Naive thymus-derived CD8-positive, alpha-beta T cell (primary cell): ENCODE results near the gene OSBPL7. TPM values are rescaled to one million over a fixed set of nuclear protein-coding genes. Genes with fewer than 3 reads are reported as not detected.

Experiments
- ATAC-seq, 2 donors: fragments of 150-1000 bp; cut with Tn5 transposase in 1 of 2; sonication (Bioruptor Pico), chemical (Tn5 transposase) in 1 of 2; 1 replicate in 1 of 2; 2 replicates in 1 of 2; pipeline ENCODE4 v1.10.0; 2021; ENCODE audit warnings: mild to moderate bottlenecking in 2 of 2, moderate library complexity in 2 of 2
- POLR2A ChIA-PET: fragments of 350-600 bp; sonication (Branson Sonifier 250); formaldehyde crosslinking; loops from one replicate; lab custom pipeline; 2021; ENCODE audit warnings: antibody characterized with exemption; lab: Charles Lee
- DNase-seq, 10 donors: peaks; one replicate each; pipeline versions ENCODE4 v3.0.0 to v3.0.0-alpha.2; 2020 to 2022
- H3K27ac Mint-ChIP-seq, 10 donors: one replicate each; pipeline ENCODE4 v1.8.0; 2020 to 2022; ENCODE audit warnings: mild to moderate bottlenecking in 10 of 10, mixed read lengths in 10 of 10, moderate library complexity in 4 of 10, inconsistent platforms in 1 of 10
- H3K27me3 Mint-ChIP-seq, 5 donors: one replicate each; pipeline ENCODE4 v1.8.0; 2021 to 2022; ENCODE audit warnings: mixed read lengths in 5 of 5
- H3K36me3 Mint-ChIP-seq, 3 donors: one replicate each; pipeline ENCODE4 v1.8.0; 2020 to 2022; ENCODE audit warnings: mixed read lengths in 3 of 3, mild to moderate bottlenecking in 2 of 3, inconsistent platforms in 1 of 3
- H3K4me1 Mint-ChIP-seq, 4 donors: one replicate each; pipeline ENCODE4 v1.8.0; 2021 to 2022; ENCODE audit warnings: mixed read lengths in 4 of 4
- H3K4me3 Mint-ChIP-seq, 10 donors: one replicate each; pipeline ENCODE4 v1.8.0; 2020 to 2022; ENCODE audit warnings: mild to moderate bottlenecking in 10 of 10, mixed read lengths in 10 of 10, moderate library complexity in 6 of 10, inconsistent platforms in 1 of 10
- H3K9me3 Mint-ChIP-seq, 9 donors: one replicate each; pipeline ENCODE4 v1.8.0; 2020 to 2022; ENCODE audit warnings: mixed read lengths in 9 of 9, mild to moderate bottlenecking in 3 of 9, inconsistent platforms in 1 of 9, moderate library complexity in 1 of 9
- polyA plus RNA-seq, 3 donors: library from polyadenylated mRNA; unstranded; fragments of 300-500 nt; fragmentation: Illumina TruSeq; gene quantifications; one replicate each; pipeline ENCODE4 v1.2.3, GENCODE V29; 2021
- total RNA-seq, 8 experiments: library from RNA in 2 of 8; stranded (reverse) in 2 of 8; gene quantifications; one replicate each; pipeline ENCODE4 v1.2.3 and lab custom pipeline; 2021 to 2026

The OSBPL7 gene
- total and polyA plus RNA-seq, 5 experiments from 2014 or later: 3.6 to 48.1 (median 6.8) TPM

DNA sequence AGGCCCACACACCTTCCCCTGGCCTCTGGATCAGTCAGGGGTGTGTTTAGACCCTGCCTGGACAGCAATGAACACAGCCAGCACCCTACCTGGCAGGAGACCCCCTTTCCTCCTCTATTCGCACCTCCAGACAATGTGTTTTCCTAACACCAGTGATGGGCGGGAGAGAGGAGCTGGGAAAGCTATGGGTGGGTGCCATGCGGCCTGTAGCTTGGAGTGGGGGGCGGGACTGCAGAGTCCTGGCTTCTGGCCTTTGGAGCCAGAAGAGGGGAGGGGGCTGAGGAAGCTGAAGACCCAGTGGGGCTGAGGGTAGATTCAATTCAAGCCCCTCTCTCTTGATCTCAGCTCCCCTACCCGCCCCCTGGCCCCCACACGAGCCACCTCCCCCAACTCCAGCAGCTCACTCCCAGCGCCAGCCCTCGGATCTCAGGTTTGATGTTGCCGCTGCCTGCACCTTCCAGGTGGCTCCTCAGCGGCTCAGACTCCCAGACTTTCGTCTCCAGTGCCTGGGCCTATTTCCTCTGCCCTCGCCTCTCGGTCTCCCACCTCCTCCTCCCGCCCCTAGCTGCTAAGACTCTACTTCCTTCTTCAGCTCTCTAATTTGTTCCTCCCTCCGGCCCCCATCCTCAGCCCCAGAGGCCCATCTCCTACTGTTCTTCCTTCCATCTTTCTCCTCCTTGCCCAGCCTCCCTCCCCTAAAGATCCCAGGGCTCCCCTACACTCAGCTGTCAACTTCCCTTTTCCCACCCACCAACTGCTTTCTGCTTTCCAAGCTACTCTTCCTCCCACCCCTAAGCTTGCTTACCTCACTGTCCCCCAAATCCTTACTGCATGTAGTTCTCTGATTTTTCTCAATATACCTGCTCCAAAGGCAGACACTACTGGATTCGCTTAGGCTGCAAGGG is 36.2 kb upstream of the OSBPL7 start:
- no peak for DNase-seq
- Mint-ChIP-seq H3K27ac (peak overlapping the region in 1 of 10 donors; percentile 41), H3K27me3 (peaks cover 27 to 56% (median 41%) of the 10 kb centered on the region in 5 donors), H3K4me1 (peaks cover 0 to 8% (median 4%) of the 10 kb centered on the region in 4 donors), H3K4me3 (no peak overlapping the region), H3K9me3 (no peaks in the 10 kb centered on the region), H3K36me3 (no peaks in the 10 kb centered on the region)
- no peak for ATAC-seq
- POLR2A ChIA-PET: interaction anchor here (0.6 kb wide), 1 partner anchor 11 kb away, joined by 4 read pairs; no protein-coding TSS in a partner anchor

DNA sequence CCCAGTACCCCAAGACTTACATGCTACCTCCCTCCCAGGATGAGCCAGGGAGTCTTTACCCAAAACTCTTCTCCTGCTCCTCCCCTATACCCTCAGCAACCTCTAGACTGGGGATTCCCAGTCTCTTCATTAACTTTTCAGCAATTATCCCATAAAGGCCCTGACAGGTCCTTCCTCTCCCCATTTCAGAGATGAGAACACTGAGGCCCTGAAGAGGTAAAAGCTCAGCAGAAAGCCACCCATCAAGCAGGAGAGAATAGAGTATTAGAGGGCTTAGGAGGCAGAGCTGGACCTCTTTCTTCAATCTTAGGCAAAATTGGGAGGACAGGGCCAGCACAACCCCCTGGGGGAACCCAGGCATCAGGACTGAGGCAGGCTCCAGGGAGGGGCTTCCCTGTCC is 35.2 kb upstream of the OSBPL7 start:
- Mint-ChIP-seq H3K27ac (peak overlapping the region in 1 of 10 donors; percentile 43), H3K9me3 (no peaks in the 10 kb centered on the region), H3K27me3 (peaks cover 35 to 66% (median 50%) of the 10 kb centered on the region in 5 donors), H3K4me1 (peaks cover 7 to 17% (median 10%) of the 10 kb centered on the region in 4 donors), H3K36me3 (no peaks in the 10 kb centered on the region), H3K4me3 (no peak overlapping the region)
- POLR2A ChIA-PET: interaction anchor here (0.6 kb wide), 1 partner anchor 8 kb away, joined by 3 read pairs; no protein-coding TSS in a partner anchor
- DNase-seq: no peak
- no peak for ATAC-seq

DNA sequence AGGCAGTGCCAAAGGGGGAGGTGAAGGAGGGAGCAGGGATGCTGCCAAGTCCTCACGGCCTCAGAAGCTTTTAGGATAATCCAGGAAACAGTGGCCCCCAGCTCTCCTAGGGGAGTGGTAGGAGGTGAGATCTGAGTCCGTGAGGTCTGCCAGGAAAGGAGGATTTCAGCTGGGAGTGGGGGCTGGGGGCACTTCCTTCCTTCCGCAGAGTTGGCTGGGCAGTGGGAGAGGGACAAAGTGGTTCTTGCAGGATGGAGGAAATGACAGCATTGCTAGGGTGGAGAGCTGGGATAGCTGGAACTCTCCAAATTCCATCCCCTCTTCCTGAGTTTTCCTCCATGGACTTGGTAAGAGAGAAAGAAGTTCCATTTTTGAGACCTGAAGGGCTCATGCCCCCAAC is 34.1 kb upstream of the OSBPL7 start:
- DNase-seq: no peak
- Mint-ChIP-seq H3K27me3 (peaks cover 36 to 75% (median 55%) of the 10 kb centered on the region in 5 donors), H3K36me3 (no peaks in the 10 kb centered on the region), H3K9me3 (no peaks in the 10 kb centered on the region), H3K4me1 (peaks cover 10 to 22% (median 11%) of the 10 kb centered on the region in 4 donors), H3K27ac (no peak overlapping the region), H3K4me3 (no peak overlapping the region)
- POLR2A ChIA-PET: interaction anchor here (1.3 kb wide), 1 partner anchor 39 kb away, joined by 3 read pairs; no protein-coding TSS in a partner anchor
- no peak for ATAC-seq

DNA sequence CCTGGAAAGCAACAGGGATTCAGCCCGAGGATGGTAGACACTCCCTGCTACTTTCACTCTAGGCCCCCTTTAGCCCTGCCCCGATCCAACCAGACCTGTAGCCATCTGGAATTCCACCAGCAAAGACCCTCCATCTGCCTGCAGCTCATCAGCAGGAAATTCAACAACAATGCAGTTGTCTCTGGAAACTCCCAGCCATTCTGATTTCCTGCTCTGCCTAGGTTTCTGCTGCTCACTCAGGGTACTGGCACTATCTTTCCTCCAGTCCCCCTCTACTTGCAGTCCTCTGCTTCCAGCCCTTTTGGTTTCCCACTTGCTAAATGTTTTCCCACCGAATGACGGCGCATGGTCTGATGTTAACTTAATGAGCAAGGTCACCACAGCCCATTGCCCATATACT is 32.0 kb upstream of the OSBPL7 start:
- no peak overlapping the region for H3K4me3 Mint-ChIP-seq
- H3K27me3 Mint-ChIP-seq: peaks cover 45 to 83% (median 71%) of the 10 kb centered on the region in 5 donors
- no peak overlapping the region for H3K27ac Mint-ChIP-seq
- ATAC-seq (no peak), DNase-seq (no peak)
- H3K4me1 Mint-ChIP-seq: peaks cover 13 to 38% (median 18%) of the 10 kb centered on the region in 4 donors
- no peaks in the 10 kb centered on the region for H3K9me3 Mint-ChIP-seq
- H3K36me3 Mint-ChIP-seq: no peaks in the 10 kb centered on the region
- POLR2A ChIA-PET: no interaction called here

DNA sequence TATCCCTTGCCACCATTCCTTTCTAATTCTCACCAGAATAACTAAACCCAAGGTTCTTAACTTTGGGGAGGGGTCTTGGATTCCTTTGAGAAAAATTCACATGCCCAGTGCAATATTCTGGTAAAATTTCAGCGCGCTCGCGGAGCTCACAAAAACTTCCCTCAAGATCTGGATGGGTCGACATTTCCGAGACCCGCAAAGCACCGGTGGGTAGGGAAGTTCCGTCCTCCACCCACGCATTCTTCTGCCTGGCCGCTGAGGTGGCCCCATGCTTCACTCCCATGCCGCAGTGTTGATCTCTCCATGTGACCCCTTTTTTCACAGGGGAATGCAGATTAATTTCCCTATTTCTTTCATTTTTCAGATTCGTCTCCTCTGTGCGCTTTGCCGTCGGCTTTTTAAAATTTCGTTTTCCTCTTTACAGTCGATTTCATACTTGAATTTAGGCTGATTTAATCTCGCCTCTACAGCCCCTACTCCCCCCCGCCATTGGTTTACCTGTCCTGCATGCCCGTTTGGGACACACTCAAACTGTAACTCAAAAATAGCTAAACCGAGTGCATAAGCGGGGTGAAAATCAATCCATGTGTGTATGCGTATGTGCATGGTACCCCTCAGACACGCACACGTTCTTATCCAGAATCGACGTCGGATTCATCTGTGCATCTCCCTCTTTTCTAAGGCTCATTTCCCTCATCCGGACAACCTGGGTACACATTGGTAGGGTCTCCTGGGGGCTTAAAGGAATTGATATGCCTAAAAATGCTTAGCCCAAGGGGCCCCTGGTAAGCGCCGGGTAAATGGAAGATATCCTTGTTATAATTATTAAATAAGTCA is 30.7 kb upstream of the OSBPL7 start:
- Mint-ChIP-seq H3K4me1 (peaks cover 13 to 40% (median 19%) of the 10 kb centered on the region in 4 donors), H3K27ac (no peak overlapping the region), H3K27me3 (peaks cover 46 to 92% (median 74%) of the 10 kb centered on the region in 5 donors), H3K4me3 (peak overlapping the region; percentile 37 to 83 (median 66)), H3K36me3 (no peaks in the 10 kb centered on the region), H3K9me3 (no peaks in the 10 kb centered on the region)
- DNase-seq (peak in 1 of 10 donors; percentile 20), ATAC-seq (no peak)
- POLR2A ChIA-PET: interaction anchor here (0.6 kb wide), 1 partner anchor 43 kb away, joined by 3 read pairs; the partner anchor contains the start of gene SP2

DNA sequence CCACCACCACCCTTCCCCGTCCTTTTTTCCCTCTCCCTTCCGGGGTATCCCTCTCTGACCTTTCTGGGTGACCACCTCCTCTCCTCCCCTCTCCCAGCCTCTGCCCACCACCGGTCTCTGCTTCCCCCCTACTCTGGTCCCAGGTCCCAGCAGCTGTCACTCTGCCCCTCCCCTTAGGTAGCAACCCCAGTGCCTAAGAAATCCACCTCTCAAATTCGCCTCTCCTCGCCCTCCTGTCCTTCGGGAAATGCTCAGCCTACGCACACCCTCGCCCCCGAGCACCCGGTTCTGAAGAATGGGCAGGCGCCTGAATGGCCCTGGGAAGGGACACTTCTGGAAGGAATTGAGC is 30.1 kb upstream of the OSBPL7 start:
- Mint-ChIP-seq H3K4me1 (peaks cover 15 to 46% (median 21%) of the 10 kb centered on the region in 4 donors), H3K4me3 (peak overlapping the region in 7 of 10 donors; percentile 22 to 83 (median 75)), H3K36me3 (no peaks in the 10 kb centered on the region), H3K9me3 (no peaks in the 10 kb centered on the region), H3K27me3 (peaks cover 46 to 93% (median 75%) of the 10 kb centered on the region in 5 donors), H3K27ac (no peak overlapping the region)
- DNase-seq (no peak), ATAC-seq (no peak)
- POLR2A ChIA-PET: interaction anchor here (0.9 to 15.9 kb wide), 2 partner anchors 20 to 41 kb away, joined by 3 to 203 read pairs; partner anchors contain the start of genes LRRC46, MRPL10 and SP2

DNA sequence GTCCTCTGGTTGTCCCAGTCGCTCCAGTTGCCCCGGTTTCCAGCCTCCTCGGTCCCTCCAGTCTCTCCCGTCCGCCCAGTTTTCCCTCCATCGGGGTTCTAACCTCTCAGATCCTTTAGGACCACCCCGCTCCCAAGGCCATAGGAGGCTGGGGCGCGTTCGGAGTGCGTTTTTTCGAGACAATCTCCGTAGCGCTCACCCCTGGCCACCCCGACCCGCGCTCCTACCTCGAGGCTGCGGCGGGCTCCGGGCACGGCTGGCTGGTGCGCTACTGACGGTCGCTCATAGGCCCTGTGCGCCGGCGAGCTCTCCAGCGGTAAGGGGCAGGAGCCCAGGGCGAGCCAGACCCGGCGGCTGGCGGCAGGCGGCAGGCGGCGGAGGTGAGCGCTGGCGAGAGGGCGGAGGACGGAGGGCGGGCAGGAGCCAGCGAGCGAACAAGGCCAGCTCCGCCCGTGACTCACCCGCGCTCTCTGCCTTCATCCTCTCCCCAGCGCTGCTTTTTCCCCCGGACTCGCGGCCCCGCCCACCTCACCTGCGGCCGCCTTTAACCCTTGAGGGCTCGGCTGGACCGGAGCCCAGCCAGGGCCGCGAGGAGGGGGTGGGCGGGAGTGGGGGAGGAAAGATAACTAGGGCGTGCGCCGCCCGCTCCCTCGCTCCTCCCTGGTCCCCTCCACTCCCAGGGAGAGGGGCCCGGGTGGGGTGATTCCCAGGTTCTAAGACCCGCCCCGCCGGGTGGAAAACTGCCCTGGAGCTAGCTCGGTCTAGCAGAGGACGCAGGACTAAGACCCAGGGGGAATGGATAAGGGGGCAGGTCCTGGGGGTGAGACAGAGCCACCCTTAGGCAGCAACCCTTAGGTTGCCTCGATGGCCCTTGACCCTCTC is 29.3 kb upstream of the OSBPL7 start, which contains the start of gene SP6:
Gene SP6, minus strand, starts transcription at position 472 of the 882 bp plus-strand sequence. CDS start 2,734 bp downstream, outside the sequence.
- peak within 1 kb of the TSS in 3 of 10 donors; percentile 11 to 37 (median 19) for H3K27ac Mint-ChIP-seq
- peak; percentile 30 to 73 (median 42) for DNase-seq
- no peaks in the 10 kb centered on the region for H3K36me3 Mint-ChIP-seq
- peak within 1 kb of the TSS; percentile 58 to 88 (median 74) for H3K4me3 Mint-ChIP-seq
- ATAC-seq: peak; percentile 75 to 94
- no peaks in the 10 kb centered on the region for H3K9me3 Mint-ChIP-seq
- POLR2A ChIA-PET: interaction anchor here (0.6 to 15.9 kb wide), 4 partner anchors 15 to 42 kb away, joined by 3 to 203 read pairs (median 3); partner anchors contain the start of genes LRRC46, MRPL10 and SP2
- peaks cover 15 to 48% (median 23%) of the 10 kb centered on the region in 4 donors for H3K4me1 Mint-ChIP-seq
- peaks cover 51 to 93% (median 75%) of the 10 kb centered on the region in 5 donors for H3K27me3 Mint-ChIP-seq

DNA sequence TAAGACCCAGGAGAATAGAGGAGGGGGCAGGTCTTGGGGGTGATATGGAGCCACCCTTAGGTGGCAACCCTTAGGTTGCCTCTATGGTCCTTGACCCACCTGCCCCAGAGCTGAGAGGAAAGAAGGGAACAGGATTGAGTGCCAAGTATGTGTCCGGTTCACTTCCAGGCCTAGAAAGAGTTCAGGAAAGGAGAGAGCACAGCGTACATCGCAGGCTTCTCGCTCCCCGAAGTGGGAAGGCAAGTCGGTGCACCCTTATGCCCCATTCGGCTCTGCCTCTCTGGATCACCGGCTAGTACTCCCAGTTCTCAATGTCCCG is 28.7 kb upstream of the OSBPL7 start:
- Mint-ChIP-seq H3K4me1 (peaks cover 15 to 48% (median 23%) of the 10 kb centered on the region in 4 donors), H3K4me3 (peak overlapping the region; percentile 58 to 88 (median 72)), H3K9me3 (no peaks in the 10 kb centered on the region), H3K27me3 (peaks cover 53 to 93% (median 75%) of the 10 kb centered on the region in 5 donors), H3K36me3 (no peaks in the 10 kb centered on the region), H3K27ac (peak overlapping the region in 3 of 10 donors; percentile 11 to 37 (median 19))
- no peak for ATAC-seq
- POLR2A ChIA-PET: interaction anchor here (0.6 to 15.9 kb wide), 3 partner anchors 16 to 42 kb away, joined by 3 to 203 read pairs (median 3); partner anchors contain the start of gene SP2
- DNase-seq: no peak

DNA sequence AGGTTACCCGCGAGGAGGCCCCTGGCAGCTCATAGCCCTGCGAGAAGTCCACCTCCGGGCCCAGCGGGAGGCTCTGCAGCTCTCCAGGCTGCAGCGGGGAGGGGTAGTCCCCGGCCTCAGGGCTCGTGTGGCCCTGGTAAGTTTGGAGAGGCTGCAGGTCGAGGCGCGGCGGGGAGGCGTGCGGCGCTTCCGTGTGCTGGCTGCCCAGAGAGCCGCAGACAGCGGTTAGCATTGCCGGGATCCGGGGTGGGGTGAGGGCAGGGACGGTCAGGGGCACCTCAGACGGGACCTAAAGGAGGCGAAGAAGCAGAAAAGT is 26.6 kb upstream of the OSBPL7 start:
- Mint-ChIP-seq H3K36me3 (no peaks in the 10 kb centered on the region), H3K27me3 (peaks cover 34 to 87% (median 62%) of the 10 kb centered on the region in 5 donors), H3K9me3 (no peaks in the 10 kb centered on the region), H3K27ac (no peak overlapping the region), H3K4me3 (no peak overlapping the region), H3K4me1 (peaks cover 16 to 41% (median 24%) of the 10 kb centered on the region in 4 donors)
- no peak for ATAC-seq
- peak in 1 of 10 donors; percentile 27 for DNase-seq
- POLR2A ChIA-PET: interaction anchor here (0.9 to 15.9 kb wide), 3 partner anchors 9 to 44 kb away, joined by 3 to 203 read pairs (median 5); partner anchors contain the start of genes LRRC46, MRPL10 and SP2

DNA sequence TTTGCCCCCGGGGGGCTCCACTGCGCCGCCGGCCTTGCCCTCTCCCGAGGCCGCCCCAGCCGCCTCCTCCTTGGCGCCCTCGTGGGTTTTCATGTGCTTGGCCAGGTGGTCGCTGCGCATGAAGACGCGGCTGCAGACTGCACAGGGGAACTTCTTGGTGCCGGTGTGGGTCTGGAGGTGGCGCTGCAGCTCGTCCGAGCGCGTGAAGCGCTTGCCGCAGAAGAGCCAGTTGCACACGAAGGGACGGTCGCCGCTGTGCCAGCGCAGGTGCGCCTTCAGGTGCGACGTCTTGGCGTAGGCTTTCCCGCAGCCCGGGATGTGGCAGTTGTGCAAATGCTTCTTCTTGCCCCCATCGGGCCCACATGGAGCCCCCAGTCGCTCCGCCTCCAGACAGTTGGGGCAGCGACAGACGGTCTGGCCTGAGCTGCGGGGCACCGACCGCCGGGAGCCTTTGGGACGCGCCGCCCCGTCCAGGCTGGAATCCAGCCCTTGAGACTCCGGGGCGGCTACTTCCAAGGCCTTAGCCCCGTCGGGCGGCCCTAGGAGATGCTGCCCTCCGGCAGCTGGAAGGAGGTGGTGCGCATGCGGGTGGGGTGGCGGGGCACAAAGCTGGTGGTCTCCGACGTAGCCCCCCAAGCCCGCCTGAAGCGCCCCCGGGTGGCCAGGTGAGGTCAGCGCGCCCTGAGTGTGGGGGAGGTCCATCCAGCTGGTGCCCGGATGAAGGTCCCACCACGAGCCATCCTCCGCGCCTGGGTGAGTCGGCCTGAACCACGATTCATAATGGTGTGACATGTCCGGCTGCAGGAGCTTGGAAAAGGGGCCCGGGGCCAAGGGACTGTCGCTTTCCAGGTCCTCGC is 26.0 kb upstream of the OSBPL7 start:
- Mint-ChIP-seq H3K27ac (peak overlapping the region in 1 of 10 donors; percentile 40), H3K36me3 (no peaks in the 10 kb centered on the region), H3K4me1 (peaks cover 17 to 39% (median 27%) of the 10 kb centered on the region in 4 donors), H3K9me3 (no peaks in the 10 kb centered on the region), H3K27me3 (peaks cover 30 to 81% (median 58%) of the 10 kb centered on the region in 5 donors), H3K4me3 (peak overlapping the region in 4 of 10 donors; percentile 26 to 51 (median 41))
- DNase-seq (peak in 5 of 10 donors; percentile 15 to 39 (median 32)), ATAC-seq (peak; percentile 27 to 48)
- POLR2A ChIA-PET: interaction anchor here (1.7 to 15.9 kb wide), 2 partner anchors 16 to 45 kb away, joined by 5 to 203 read pairs; partner anchors contain the start of genes LRRC46, MRPL10 and SP2
